Measurements from ENCODE around the gene RASEF.

DNA sequence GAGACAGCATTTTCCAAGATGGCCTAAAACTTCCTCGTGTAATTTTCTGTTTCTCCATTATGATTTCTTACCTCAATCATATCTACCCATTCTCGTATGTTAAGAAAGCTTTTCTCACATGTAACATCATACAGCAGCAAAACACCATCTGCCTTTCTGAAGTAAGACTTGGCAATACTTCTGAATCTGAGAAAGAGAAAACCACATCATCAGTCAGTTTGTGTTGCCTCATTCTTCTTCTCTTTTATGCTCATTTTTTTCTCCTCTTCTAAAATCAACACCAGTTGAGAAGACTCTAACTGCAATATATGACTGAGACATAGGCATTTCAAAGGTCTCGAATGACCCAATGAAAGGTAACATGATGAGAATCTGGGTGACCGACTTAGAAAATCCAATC, 66.0 kb downstream of the RASEF start:
- TF ChIP-seq, protein P1, sequence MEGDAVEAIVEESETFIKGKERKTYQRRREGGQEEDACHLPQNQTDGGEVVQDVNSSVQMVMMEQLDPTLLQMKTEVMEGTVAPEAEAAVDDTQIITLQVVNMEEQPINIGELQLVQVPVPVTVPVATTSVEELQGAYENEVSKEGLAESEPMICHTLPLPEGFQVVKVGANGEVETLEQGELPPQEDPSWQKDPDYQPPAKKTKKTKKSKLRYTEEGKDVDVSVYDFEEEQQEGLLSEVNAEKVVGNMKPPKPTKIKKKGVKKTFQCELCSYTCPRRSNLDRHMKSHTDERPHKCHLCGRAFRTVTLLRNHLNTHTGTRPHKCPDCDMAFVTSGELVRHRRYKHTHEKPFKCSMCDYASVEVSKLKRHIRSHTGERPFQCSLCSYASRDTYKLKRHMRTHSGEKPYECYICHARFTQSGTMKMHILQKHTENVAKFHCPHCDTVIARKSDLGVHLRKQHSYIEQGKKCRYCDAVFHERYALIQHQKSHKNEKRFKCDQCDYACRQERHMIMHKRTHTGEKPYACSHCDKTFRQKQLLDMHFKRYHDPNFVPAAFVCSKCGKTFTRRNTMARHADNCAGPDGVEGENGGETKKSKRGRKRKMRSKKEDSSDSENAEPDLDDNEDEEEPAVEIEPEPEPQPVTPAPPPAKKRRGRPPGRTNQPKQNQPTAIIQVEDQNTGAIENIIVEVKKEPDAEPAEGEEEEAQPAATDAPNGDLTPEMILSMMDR (IDR thresholded peaks at IDR 0.05; ENCODE audit: low read depth, low read length) = no peak
- TF ChIP-seq POLR2A (IDR thresholded peaks at IDR 0.05; ENCODE audit: extremely low read depth, insufficient read length) = no peak

All from NB4 (cell line).